Osteoblast (primary cell): ENCODE data around the gene CD6. TPM values are rescaled to one million over a fixed set of nuclear protein-coding genes. Genes with fewer than 3 reads are reported as not detected.

Experiments
- DNase-seq: peaks from one replicate; pipeline ENCODE4 v3.0.0; 2011; ENCODE audit warnings: low spot score, mixed read lengths; ENCODE audit not compliant: insufficient read length; ENCODE audit errors: missing footprints
- H2AFZ ChIP-seq: 2 replicates; pipeline ENCODE4 v1.6.0; 2011; ENCODE audit warnings: mild to moderate bottlenecking, low read length
- H3K27ac ChIP-seq: 2 replicates; pipeline ENCODE4 v1.5.1; 2011; ENCODE audit warnings: mild to moderate bottlenecking, low read depth, low read length, moderate library complexity
- H3K27me3 ChIP-seq: 2 replicates; pipeline ENCODE4 v1.6.0; 2012; ENCODE audit warnings: mild to moderate bottlenecking, control low read depth, inconsistent platforms, low read length, moderate library complexity; ENCODE audit not compliant: insufficient read depth
- H3K36me3 ChIP-seq: 2 replicates; pipeline ENCODE4 v1.5.1; 2011; ENCODE audit warnings: mild to moderate bottlenecking, low read length, control low read depth, moderate library complexity; ENCODE audit not compliant: insufficient read depth
- H3K4me1 ChIP-seq: 2 replicates; pipeline ENCODE4 v1.5.1; 2011; ENCODE audit warnings: mild to moderate bottlenecking, low read length, control low read depth, moderate library complexity; ENCODE audit not compliant: insufficient read depth
- H3K4me2 ChIP-seq: 2 replicates; pipeline ENCODE4 v1.6.0; 2011; ENCODE audit warnings: mild to moderate bottlenecking, low read length; ENCODE audit not compliant: insufficient read depth
- H3K4me3 ChIP-seq: fragments of 200-600 bp; sonication (generic); 3 replicates; pipeline ENCODE4 v1.5.1; 2012; ENCODE audit warnings: mild to moderate bottlenecking, low read length, inconsistent platforms; ENCODE audit not compliant: insufficient read depth
- H3K79me2 ChIP-seq: 2 replicates; pipeline ENCODE4 v1.6.0; 2012; ENCODE audit warnings: mild to moderate bottlenecking, low read length, control low read depth, inconsistent platforms; ENCODE audit not compliant: insufficient read depth
- H3K9me3 ChIP-seq: 2 replicates; pipeline ENCODE4 v1.5.1; 2011; ENCODE audit warnings: low read depth, low read length, control low read depth
- H4K20me1 ChIP-seq: 2 replicates; pipeline ENCODE4 v1.6.0; 2012; ENCODE audit warnings: mild to moderate bottlenecking, low read length, control low read depth; ENCODE audit not compliant: insufficient read depth
- CTCF ChIP-seq: IDR thresholded peaks from 2 replicates; pipeline ENCODE4 v1.5.1; 2011; ENCODE audit warnings: mild to moderate bottlenecking, low read depth, low read length, moderate library complexity; ENCODE audit errors: extremely low read depth
- total RNA-seq: library from RNA; depleted of rRNA; stranded (reverse); fragments of >200 nt; gene quantifications from 2 replicates; pipeline ENCODE4 v1.2.3, GENCODE V29; 2012

CD6 gene
- total RNA-seq, 1 donor = not detected

- no peaks in the 10 kb centered on the region for H3K36me3 ChIP-seq
- no peaks in the 10 kb centered on the region for H3K9me3 ChIP-seq
- H3K4me1 ChIP-seq = no peaks in the 10 kb centered on the region
- H3K4me2 ChIP-seq = no peak overlapping the region
- H4K20me1 ChIP-seq = no peaks in the 10 kb centered on the region
- no peaks in the 10 kb centered on the region for H3K79me2 ChIP-seq
- no peak for DNase-seq
- H3K4me3 ChIP-seq = no peak overlapping the region
- no peak overlapping the region for H3K27ac ChIP-seq
- H3K27me3 ChIP-seq = peaks cover 6% of the 10 kb centered on the region
- TF ChIP-seq CTCF = no peak
- no peak overlapping the region for H2AFZ ChIP-seq
Observed at GRCh38 chr11:61039916-61040315, 68.4 kb downstream of the CD6 start.

GRCh38 chr11:61041755-61042518 lies 70.5 kb downstream of the CD6 start:
- peaks cover 5% of the 10 kb centered on the region for H3K27me3 ChIP-seq
- H3K4me2 ChIP-seq = no peak overlapping the region
- H4K20me1 ChIP-seq = no peaks in the 10 kb centered on the region
- DNase-seq = no peak
- TF ChIP-seq CTCF = no peak
- no peak overlapping the region for H3K27ac ChIP-seq
- no peak overlapping the region for H3K4me3 ChIP-seq
- H3K79me2 ChIP-seq = no peaks in the 10 kb centered on the region
- peak overlapping the region; percentile 16 for H2AFZ ChIP-seq
- no peaks in the 10 kb centered on the region for H3K4me1 ChIP-seq
- H3K9me3 ChIP-seq = no peaks in the 10 kb centered on the region
- no peaks in the 10 kb centered on the region for H3K36me3 ChIP-seq

- no peak for DNase-seq
- no peak overlapping the region for H3K4me3 ChIP-seq
- H3K4me1 ChIP-seq = no peaks in the 10 kb centered on the region
- H3K4me2 ChIP-seq = no peak overlapping the region
- no peak for TF ChIP-seq CTCF
- H3K36me3 ChIP-seq = no peaks in the 10 kb centered on the region
- no peaks in the 10 kb centered on the region for H3K79me2 ChIP-seq
- H3K9me3 ChIP-seq = no peaks in the 10 kb centered on the region
- peaks cover 8% of the 10 kb centered on the region for H3K27me3 ChIP-seq
- H3K27ac ChIP-seq = no peak overlapping the region
- no peak overlapping the region for H2AFZ ChIP-seq
- H4K20me1 ChIP-seq = no peaks in the 10 kb centered on the region
Observed at GRCh38 chr11:61042537-61042936, 71.1 kb downstream of the CD6 start.

- no peaks in the 10 kb centered on the region for H3K79me2 ChIP-seq
- no peak overlapping the region for H2AFZ ChIP-seq
- H3K4me3 ChIP-seq = no peak overlapping the region
- H3K27me3 ChIP-seq = peaks cover 11% of the 10 kb centered on the region
- no peak for DNase-seq
- TF ChIP-seq CTCF = no peak
- no peaks in the 10 kb centered on the region for H3K36me3 ChIP-seq
- no peaks in the 10 kb centered on the region for H4K20me1 ChIP-seq
- no peak overlapping the region for H3K27ac ChIP-seq
- no peaks in the 10 kb centered on the region for H3K9me3 ChIP-seq
- H3K4me1 ChIP-seq = no peaks in the 10 kb centered on the region
- no peak overlapping the region for H3K4me2 ChIP-seq
Observed at GRCh38 chr11:61042961-61043540, 71.6 kb downstream of the CD6 start.
